ENCODE measurements around the gene OSR1.

GRCh38 chr2:19301706-19302105 is 56.7 kb downstream of the OSR1 start:
- TF ChIP-seq ZNF138 (tag by site-specific recombination; IDR thresholded peaks at IDR 0.05; ENCODE audit: borderline replicate concordance) (no peak), ZBTB1 (tag by site-specific recombination; IDR thresholded peaks at IDR 0.05) (no peak)
